GM19452 (cell line): ENCODE results near the gene FOXJ2.
"Not testable (repeated sequence)": the region's sequence is repeated elsewhere in the genome, so short reads cannot be mapped to it uniquely, and the experiment has no call there.

ENCODE experiments used
- ATAC-seq: cut with Tn5 transposase; IDR thresholded peaks from one replicate; pipeline ENCODE4 v1.9.1; 2021; ENCODE audit not compliant: unreplicated experiment

The FOXJ2 gene

DNA sequence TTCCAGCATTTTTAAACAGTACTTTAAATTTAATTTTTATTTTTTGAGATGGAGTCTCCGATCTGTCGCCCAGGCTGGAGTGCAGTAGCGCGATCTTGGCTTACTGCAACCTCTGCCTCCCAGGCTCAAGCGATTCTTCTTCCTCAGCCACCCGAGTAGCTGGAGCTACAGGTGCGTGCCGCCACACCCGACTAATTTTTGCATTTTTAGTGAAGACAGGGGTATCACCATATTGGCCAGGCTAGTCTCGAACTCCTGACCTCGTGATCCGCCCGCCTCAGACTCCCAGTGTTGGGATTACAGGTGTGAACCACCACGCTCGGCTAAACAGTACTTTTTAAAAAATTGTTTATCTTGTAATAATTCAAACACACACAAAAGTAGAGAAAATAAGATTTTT, 4.2 kb upstream of the FOXJ2 start:
- ATAC-seq = no peak

DNA sequence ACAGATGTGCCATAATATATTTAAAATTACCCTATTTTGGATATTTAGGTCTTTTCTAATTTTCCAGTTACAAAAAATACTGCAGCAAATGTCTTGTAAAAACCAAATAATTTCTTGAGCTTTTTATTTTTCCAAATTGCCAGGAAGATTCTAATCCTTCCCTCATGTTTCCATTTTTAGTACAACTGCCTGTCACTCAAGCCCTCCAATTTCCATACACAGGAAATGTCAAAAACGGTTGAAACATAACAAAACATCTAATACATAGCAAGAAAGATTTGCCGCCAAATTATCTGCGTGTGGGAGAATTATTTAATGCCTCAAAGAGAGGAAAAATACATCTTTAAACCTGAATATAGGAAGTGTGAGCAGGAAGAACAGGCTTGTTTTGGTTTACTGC, 2.3 kb upstream of the FOXJ2 start:
- no peak for ATAC-seq

DNA sequence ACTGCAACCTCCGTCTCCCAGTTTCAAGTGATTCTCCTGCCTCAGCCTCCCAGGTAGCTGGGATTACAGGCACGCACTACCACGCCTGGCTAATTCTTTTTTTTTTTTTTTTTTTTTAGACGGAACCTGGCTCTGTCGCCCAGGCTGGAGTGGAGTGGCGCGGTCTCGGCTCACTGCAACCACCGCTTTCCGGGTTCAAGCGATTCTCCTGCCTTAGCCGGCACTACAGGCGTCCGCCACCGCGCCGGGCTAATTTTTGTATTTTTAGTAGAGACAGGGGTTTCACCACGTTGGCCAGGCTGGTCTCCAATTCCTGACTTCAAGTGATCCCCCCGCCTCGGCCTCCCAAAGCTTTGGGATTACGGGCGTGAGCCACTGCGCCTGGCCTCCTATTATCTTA, 1.5 kb upstream of the FOXJ2 start:
- not testable (repeated sequence) for ATAC-seq

DNA sequence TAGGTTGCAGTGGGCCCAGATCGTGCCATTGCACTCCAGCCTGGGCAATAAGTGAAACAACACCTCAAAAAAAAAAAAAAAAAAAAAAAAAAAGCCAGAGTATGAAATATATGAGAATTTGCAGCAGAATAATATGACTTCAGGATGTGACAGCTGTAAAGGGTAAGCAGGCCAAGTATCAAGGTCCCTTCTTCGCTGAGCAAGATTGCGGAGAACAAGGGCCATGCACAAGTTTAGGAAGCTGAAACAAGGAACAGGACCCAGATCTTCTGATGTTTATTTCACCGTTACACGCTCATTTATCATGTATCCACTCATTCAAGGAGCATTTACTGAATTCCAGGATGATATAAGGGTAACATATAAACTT, 659 bp upstream of the FOXJ2 start:
- no peak for ATAC-seq

DNA sequence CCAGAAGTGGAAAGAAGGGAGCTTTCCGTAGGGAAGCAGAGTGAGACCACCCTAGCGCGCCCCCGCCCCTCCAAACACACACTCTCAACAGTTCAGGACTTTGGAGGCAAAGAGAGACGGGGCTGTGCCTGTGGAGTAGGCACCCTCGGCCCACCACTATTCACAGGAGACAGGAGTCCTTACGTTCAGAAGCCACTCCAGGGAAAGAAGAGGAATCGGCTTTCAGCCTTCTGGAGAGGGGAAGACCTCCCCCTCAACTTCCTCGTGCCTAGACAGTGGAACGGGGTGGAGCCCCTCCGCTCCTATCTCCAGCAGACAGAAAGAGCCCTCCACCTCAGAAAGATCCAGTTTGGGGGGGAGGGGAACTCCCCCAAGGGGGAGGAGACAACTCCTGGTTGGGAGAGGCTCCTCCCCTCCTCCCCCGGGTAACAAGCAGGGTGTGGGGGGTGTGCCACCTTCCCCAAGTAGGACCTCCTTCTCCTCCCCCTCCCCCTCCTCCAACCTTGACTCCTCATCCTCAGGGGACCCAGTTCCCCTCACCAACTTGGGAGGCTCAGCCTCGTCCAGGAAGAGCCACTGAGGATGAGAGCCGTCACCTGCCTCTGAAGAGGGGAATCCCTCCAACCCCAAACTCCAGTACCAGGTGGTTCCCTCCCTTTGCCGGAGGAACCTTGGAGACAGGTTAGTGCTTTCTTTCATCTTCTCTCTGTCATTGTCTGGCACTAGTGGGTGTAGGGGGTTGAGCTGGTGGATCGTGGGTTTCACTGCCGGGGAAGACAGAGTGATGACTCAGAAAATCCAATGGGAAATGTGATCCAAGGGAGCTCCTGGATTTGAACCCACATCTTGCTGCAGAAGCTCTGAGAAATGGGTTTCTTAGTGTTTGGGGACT, 883 bp downstream of the FOXJ2 start:
- ATAC-seq = no peak

DNA sequence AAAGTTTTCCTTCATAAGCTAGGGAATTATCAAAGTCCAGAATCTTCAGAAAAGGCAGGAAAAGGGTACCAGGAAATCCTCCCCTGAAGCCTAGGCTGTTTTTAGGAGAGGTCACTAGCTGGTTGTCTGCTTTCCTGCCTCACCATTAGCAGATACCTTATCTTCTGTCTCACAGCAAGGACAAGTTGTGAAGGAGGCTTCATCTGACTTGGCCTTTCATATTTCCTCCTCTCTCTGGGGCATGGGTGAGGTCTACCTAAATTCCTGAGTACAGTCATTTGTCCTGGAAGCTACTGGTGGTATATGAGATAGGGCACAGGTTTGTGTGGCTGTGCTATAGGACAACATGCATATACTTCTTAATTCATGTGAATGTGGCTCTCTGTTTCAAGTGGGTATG, 2.3 kb downstream of the FOXJ2 start:
- no peak for ATAC-seq

DNA sequence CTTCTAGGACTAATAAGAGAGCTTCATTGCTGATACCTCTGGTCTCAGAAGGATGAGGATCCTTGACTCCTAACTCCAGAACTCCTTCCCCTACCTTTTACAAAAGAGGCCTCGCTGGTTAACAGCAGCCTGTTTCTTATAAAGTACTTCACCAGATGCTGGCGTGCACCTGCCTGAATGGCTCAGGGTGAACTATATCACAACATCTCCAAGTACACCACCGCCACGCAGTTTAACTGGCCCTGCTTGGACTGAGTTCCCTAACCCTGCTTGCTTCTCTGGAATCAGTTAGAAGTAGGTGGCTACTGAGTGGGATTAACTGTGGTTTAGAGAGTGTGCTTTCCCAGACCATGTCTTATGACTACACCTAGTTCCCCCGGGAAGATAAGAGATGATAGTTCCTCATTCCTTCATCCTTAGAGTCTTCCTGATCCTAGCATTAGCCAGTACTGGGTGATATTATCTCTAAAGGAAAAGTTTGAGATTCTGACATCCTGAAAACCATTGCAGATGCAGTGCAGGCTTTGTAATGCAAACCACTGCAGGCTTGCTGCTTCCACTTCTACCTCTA, 3.0 kb downstream of the FOXJ2 start:
- no peak for ATAC-seq

DNA sequence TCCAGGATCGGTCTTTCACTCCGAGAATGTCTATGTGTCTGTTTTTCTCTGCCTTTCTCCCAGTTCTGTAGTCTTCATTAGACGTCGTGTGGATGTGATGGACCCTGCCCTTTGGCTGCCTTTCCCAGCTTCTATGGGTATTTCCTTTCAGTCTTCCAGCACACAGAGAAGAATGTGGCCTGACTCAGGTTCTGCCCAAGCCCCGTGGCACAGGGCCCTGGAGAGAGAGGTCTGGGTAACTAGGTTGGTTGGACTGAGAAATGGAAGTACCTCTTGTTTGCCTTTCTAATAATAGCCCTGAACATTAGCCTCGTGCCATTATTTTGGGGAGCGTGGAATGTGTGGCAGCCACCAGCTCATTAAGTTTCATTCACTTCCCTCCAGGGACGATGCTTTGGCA, 3.8 kb downstream of the FOXJ2 start:
- ATAC-seq = no peak

DNA sequence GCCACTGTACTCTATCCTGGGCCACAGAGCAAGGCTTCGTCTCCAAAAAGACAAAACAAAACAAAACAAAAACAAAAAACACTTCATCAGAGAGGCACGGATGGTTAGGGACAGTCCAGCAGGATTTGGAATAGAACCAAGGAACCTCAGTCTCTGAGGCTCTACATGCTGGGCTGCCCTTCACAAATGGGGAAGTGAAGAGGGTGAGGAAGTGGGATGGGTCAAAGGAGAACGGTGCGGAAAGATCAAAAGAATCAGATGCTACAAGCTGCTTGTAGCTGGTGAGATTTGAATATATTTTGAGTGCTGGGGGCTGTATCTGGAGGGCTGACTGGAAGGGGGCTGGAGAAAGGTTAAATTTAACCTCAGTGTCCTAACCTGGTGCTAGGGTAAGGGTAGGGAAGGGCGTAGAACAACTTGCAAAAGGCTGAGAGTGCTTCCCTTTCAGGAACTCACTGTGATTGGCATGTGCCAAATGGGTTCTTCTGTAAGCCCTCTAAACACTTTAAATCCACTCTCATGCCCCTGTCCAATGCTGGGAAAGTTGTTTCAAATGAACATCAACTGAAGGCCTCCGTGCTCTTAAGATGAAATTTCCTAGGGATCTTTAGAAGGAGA, 4.6 kb downstream of the FOXJ2 start:
- no peak for ATAC-seq

DNA sequence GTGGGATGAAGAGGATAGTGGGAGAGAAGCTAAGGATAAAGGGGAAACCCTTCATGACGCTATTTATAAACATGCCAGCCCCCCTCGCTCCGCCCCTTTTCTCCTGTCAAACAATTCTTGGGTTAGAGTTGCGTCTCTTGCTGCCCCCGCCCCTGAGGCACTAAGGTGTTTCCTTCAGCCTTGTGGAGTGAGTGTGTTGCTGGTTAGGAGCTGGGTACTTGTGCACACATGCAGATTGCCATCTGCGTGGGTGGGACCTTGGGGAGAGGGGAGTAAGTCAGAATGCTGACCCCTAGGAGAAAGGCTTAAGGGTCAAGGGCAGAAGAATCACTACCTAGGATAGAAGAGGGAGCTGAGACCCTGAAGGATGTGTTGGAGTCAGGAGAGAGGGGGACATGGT, 5.4 kb downstream of the FOXJ2 start:
- ATAC-seq = no peak

DNA sequence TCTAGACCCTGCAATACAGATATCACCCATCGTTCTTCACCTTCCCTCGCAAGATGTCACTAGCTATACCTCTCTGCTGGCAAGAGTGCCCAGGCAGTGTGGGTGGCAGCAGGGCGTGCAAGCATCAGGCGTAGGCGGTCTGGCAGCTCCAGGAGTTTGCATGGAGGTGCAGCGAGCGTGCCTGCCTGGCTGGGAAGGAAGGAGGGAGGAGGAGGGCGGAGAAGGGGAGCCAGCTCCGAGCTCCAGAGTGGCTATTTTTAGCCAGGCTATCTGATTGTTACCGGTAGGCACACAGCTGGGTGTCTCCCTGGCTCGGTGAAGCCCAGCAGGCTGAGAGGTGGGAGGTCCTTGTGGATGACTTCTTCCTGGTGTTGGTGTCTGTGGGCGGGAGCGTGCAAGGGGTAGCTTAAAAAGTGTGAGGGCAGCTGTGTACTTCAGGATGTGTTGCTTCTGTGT, 6.2 kb downstream of the FOXJ2 start:
- no peak for ATAC-seq

DNA sequence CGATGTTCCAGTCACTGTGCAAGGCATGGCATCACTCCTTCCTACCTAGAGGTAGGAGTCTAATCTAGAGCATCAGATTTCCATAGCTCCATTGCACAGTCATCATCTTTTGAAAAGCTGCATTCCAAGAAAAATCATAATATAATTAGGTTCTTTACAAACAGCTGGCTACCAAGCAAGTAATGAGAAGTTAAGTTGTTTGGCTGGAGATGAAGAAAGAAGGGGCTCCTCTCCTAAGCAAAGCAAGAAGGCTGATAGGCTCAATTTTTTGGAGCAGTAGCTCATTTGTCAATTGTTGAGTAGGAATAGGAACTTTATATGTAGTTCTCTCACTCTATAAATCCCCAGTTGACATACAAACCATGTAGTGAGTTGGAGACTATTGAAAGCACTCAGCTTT, 8.3 kb downstream of the FOXJ2 start:
- ATAC-seq = no peak

DNA sequence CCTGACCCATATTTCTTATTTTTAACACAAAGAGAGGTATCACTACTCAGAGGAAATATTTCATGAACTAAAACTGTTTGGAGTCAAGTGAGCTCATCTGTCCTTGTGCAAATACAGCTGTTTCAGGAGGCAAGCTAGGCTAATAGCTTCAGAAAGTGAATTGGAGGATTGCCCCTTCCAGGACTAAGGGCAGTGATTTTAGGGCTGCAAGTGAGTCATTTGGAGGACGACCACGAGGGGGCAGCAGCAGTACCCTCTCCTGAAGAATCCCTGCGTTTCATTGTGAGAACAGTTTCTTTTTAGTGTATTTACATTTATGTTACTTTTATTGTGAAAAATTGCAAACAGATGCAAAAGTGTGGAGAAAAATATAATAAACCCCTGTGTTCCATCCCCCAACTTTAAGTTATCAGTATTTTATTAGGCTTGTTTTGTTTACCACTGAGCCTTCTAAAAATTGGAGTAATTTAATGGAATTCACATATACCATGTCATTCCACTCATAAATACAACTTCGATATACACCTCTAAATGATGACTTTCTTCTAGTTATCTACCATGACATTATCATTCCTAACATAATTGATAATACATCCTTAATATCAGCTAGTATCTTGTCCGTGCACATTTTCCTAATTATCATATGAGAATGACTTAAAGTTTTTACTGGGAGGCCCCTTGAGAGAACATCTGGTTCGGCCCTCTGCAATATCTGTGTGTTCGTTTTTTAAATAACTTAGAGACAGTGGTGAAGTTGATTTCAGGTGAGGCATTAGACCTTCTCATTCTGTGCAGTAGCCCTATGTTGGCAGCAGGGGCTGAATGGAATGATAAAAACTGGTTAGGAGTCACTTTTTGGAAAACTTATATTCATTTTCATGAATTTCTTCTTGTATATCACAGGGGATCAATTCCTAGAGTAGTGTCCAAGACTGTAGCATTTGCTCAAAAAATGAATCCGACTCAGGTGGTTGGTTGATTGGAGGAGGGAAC, 13.7 kb downstream of the FOXJ2 start:
- ATAC-seq = no peak

DNA sequence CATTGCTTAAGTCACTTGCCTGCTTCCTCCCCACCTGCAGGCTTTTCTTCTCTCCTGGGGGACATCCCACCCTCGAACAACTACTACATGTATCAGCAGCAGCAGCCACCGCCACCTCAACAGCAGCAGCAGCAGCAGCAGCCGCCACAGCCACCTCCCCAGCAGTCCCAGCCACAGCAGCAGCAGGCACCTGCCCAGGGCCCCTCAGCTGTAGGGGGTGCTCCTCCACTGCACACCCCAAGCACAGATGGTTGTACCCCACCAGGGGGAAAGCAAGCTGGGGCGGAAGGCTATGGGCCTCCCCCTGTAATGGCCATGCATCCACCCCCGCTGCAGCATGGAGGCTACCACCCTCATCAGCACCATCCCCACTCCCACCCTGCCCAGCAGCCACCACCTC, 15.3 kb downstream of the FOXJ2 start:
- no peak for ATAC-seq

DNA sequence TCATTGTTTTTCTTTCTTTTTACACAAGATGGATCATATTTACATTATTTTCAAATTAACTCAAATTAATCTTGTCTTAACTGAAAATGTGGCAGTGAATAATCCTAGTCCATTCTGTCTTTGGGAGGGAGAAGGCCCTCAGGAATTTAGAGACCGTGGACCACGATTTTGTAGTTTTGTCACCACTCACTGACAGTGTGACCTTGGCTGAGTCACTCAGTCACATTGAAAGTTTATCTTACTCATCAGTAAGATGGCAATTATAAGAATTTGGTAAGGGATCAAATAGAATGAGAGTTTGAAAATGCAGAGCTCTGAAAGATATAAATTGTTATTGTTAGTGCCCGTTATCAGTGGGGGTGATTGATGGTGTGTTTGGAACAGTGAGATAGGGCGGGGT, 16.4 kb downstream of the FOXJ2 start:
- no peak for ATAC-seq

DNA sequence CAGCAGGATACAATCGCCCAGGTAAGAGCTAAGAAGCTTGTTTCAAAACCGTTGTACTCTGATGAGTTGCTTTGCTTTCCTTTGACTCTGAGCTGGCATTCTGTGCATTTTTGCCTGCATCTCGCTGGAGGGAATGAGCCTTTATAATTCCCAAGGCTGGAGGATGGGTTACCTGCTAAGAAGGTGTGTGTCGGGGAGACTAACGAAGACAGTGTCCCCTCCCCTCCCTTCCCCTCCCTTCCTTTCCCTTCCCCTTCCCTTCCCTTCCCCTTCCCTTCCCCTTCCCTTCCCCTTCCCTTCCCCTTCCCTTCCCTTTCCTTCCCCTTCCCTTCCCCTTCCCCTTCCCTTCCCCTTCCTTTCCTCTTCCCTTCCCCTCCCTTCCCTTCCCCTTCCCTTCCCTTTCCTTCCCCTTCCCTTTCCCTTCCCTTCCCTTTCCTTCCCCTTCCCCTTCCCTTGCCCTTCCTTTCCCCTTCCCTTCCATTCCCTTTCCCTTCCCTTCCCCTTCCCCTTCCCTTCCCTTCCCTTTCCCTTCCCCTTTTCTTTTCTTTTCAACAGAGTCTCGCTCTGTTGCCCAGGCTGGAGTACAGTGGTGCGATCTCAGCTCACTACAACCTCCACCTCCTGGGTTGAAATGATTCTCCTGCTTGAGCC, 18.2 kb downstream of the FOXJ2 start:
- no peak for ATAC-seq

DNA sequence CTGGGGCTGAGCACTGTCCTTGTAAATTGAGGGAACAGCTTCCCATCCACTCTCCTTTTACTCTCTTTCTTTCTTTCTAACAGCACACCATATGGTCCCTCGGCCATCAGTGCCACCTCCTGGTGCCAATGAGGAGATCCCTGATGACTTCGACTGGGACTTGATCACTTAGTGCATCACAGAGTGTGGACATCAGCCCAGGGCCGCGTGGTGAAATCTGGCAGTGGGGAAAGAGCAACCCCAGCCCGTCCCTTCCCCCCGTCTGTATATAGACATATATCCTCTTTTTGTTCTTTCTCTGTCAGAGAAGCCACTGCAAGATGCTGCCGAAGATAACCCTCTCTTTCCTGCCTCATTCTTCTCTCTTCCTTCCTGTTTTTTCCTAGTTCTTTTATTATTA, 20.2 kb downstream of the FOXJ2 start:
- no peak for ATAC-seq

DNA sequence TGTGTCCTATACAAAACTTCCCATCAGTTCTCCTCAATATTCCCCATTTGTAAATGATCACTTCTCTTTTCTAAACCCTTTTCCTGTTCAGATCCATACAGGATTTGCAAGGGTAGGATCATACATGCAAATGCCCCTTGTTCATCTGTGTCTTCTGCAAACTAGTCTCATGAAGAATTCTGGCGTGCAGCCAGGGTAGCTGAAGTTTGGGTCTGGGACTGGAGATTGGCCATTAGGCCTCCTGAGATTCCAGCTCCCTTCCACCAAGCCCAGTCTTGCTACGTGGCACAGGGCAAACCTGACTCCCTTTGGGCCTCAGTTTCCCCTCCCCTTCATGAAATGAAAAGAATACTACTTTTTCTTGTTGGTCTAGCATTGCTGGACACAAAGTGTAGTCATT, 22.3 kb downstream of the FOXJ2 start:
- no peak for ATAC-seq

DNA sequence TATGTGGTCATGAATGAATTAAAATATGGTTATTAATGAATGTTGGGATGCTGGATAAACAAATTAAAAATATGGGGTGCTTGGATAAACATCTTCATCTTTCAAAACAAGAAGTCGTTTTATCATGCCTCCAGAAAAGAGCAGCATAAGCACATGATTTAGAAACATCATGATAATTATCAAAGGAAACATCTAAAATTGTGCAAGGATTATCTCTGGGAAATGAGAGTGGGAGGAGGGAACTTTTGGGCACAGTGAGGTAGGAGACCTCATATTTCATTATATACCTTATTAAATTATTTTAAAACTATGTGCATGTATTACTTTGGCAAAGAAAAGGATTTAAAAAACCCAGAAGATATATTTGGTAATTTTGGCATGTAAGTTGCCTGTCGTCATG, 24.8 kb downstream of the FOXJ2 start:
- ATAC-seq = no peak

DNA sequence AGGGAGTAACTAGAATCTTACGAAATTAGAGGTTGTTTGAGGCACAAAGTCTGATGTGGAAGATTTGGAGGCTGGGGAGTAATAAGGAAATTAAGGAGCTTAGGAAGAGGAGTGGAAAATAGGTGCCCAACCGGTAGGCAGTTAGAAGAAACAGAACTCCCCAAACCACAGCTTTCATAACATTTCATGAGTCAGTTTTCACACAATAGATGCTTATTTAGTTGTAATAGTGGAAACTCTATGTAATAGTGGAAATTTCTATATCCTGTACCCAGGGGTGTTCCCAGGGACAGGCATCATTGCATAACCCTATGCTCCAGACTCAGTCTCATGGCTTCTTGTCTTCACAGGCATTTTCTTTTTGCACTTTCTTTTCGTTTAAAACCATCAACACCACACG, 25.3 kb downstream of the FOXJ2 start:
- no peak for ATAC-seq

DNA sequence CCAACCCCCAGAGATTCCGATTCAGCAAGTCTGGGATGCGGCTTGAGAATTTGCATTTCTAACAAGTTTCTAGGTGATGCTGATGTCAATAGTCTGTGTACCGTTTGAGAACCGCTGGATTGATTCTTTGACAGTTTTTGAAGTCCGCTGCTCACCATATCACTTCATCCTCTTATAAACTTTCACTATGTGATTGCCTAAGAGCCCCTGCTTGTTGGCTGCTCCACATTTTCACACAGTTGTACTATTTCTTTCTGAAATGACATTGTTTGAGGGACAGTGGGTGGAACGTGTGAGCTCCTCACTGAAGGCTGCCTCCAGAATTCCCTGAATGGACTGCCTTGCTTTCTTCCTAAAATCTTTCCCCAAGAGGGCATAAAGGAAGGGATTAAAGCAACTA, 26.0 kb downstream of the FOXJ2 start:
- ATAC-seq = no peak
